Retina (tissue), 1 donor: ENCODE results near the gene CREB3L2.
"Not testable (repeated sequence)": the region's sequence is repeated elsewhere in the genome, so short reads cannot be mapped to it uniquely, and the experiment has no call there.

Experiments
- DNase-seq: peaks from one replicate; pipeline ENCODE4 v3.0.0-alpha.2; 2016

CREB3L2 gene

DNA sequence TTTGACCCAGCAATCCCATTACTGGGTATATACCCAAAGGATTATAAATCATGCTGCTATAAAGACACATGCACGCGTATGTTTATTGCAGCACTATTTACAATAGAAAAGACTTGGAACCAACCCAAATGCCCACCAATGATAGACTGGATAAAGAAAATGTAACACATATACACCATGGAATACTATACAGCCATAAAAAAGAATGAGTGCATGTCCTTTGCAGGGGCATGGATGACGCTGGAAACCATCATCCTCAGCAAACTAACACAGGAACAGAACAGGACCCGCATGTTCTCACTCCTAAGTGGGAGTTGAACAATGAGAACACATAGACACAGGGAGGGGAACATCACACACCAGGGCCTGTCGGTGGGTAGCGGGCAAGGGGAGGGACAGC lies 75.7 kb downstream of the CREB3L2 start:
- DNase-seq: not testable (repeated sequence)

DNA sequence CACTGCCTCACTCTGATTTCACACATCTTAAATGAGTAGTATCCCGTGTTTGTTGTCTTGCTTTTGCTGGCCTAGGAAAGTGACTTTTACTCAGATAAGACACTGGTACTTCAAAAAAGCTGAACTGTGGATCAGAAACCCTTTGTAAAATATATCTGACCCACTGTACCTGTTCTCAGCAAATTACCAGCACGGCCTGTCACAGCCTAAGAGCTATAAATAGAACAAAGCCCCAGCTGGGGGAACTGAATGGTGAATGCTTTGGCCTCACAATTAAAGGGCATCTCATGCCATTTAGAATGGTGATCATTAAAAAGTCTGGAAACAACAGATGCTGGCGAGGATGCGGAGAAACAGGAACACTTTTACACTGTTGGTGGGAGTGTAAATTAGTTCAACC lies 76.1 kb downstream of the CREB3L2 start:
- no peak for DNase-seq

DNA sequence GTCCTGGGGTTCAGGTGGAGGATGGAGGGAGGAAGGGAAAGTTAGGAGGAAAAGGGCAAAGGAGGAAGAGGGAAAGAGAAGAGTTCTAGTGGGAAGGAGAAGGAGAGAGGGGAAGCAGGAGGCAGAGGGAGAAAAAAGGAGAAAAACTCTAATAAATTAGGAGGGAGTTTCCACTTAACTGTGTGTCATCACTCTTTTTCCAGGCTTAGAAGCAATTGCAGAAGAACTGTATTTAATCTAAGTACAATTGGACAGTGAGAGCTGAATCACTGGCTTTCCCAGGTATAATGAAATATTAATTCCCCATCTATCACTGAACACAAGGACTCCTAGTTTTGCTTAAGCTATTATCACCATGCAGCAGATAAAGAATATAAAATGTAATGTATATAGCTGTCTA lies 76.8 kb downstream of the CREB3L2 start:
- DNase-seq: no peak

DNA sequence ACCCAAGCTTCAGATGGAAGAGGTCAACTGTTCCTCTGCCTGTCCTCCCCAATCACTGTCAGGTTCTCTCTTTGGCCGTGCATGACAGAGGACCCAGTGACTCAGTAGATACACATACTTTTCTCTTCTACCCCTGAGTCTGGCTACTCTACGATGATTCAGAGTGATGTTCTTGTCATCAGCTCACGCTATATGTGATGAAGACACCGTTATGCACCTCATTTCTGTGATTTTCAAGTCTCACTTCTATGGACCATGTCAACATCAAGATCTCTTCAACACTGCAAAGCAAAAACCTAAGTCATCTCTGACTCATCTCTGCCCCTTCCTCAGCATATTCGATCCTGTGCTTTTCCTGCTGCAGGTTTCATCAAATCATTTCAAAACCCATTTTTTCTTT lies 78.5 kb downstream of the CREB3L2 start:
- no peak for DNase-seq

DNA sequence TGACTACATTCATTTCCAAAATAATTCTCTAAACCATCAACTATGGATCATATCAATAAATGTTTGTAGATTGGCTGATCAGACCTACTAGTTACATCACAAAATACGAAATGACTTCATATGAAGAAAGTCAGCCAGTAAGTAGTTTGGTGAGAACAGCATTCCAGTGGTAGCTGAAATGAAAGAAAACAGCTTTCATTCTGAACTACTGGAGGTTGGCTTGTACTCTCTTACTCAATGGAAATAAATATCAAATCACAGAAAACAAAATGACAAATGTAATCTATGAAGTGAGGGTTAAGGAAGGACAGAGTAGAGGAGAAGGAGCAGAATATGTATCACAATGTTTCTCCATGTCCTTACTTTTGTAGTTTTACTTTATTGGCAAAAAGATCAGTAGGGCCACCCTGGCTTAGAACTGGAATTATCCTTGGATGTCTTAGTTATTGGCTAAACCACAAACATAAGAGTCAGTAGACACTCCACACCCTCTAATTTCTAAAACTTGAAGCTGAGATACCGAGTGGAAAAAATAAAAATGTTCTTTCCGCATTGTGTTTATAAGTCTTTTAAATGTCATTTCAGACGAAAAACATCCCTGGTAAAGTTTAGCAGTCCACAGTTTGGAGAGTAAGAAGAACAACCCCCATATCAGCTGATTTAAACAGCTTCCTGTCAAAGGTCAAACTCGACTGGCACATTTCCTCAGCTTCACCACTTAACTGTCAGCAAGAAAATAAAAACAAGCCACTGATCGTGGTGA lies 81.1 kb downstream of the CREB3L2 start:
- no peak for DNase-seq

DNA sequence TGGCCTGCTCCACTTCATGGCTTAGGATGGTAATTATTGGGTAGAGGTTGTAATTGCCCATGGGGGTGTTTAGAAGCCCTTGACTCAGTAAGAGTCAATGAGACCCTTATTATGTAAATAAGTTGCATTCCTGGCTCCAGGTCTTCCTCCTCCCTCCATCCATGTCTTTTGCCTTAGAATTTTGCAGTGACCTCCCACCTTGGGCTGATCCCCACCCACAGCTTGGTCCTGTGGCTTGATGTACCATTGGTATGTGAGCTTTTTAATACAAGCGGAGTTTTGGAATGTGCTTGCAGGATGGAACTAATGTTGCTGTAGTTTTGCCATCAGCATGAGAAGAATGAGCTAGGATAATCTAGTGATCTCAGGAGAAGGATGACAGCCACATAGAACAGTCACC lies 81.9 kb downstream of the CREB3L2 start:
- no peak for DNase-seq

DNA sequence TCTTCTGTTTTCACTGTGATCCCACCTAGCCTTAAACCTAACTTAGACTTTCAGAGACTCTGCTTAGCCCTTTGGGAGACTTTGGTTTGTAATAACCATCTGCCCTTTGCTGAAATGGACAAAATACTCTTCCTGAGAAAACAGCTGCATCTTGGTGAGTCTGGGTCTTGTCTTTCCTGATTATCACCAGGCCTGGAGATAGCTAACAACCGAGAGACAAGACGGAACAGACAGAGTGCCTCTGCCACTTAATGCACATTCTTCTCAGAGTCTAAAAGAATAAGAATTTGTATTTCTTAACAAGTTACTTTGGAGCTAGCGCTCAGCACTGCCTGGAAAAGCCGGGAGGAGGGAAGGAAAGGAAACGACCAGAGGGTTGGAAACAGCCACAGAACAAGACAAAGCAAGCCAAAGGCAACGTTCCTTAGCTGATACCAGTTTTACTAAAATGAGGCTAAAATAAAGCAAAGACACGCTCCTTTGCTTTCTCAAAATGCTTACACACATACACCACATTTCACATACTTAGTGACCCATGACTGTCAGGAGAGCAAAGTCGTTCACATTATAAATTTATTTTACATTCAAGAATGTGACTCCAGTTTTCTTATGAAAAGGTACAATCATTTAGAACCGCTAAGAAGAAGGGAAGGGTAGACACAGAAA lies 84.8 kb downstream of the CREB3L2 start:
- DNase-seq: no peak

DNA sequence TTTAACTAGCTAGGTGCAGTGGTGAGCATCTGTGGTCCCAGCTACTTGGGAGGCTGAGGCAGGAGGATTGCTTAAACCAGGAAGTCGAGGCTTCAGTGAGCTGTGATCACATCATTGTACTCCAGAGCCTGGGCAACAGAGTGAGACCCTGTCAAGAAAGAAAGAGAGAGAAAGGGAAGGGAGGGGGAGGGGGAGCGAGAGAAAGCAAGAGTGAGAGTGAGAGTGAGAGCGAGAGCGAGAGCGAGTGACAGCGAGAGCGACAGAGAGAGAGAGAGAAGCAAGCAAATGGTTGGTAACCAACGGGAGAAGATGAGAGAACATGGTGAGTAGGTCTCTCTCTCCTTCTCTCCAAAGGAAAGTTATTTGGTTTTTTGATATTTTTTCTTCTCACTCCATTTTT lies 85.3 kb downstream of the CREB3L2 start:
- DNase-seq: no peak

DNA sequence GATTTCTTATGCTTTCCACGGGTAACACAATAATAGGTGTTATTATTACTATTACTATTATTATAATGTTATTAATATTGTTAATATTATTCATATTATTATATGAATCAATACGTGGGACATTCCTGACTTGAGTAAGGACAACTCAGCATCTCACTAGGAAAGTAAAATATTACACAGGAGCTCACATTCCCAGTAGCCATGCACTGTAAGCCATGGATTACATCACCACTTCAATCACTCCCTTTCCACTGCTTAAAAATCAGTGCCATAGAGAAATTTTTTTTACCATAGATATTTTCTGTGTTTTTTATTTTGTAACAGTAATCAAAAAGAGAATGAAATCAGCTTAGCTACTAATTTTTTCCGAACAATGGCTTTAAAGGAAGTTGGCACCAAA lies 86.6 kb downstream of the CREB3L2 start:
- no peak for DNase-seq

DNA sequence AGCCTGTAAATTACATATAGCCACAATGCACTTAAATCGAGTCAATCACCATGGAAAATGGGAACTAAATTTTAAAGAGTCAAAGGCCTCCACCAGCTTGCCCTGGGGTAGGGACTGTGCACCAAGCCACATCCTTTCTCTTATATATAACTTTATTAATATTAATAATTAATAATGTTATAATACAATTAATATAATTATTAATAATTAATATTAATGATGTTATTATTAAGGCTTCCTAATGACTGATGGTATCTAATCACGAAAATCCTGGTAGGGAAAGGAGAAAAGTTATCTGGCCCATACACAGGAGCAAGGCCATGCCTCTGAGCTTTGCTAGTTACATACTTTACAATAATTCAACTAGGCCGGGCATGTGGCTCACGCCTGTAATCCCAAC lies 87.9 kb downstream of the CREB3L2 start:
- DNase-seq: no peak

DNA sequence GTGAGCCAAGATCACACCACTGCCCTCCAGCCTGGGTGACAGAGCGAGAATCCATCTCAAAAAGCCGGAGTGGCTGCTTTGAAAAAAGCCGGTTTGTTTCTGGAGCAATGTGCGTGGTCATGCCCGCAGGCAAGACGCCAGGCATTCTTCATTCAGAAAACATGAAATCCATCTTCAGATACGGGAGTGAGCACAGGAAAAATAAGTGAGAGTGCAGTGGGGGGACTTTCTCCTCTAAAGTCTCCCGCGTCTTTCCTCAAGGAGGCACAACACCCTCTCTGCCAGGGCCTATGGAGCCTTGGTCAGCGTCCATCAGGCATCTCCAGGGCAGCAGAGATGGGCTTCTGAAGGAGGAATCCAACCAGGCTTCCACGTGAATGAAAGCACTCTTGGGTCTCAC lies 92.8 kb downstream of the CREB3L2 start:
- DNase-seq: no peak

DNA sequence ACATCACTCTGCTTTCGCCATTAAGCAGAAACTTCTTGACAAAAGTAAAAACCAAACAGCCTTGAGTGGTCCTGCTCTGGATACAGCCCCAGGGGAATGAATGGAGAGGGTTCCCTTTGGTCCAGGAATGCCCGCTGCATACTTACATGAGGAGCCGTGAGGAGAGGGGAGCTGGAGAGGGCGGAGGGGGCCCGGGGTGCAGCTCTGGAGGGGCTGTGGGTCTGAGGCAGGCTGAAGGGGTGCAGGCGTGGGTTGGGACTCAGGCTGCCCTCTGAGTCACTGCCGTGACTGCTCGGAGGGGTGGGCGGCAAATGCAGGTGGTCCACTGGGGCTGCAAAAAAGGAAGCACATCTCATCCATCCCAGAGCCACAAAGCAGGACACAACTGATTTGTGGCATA lies 93.8 kb downstream of the CREB3L2 start:
- DNase-seq: no peak

DNA sequence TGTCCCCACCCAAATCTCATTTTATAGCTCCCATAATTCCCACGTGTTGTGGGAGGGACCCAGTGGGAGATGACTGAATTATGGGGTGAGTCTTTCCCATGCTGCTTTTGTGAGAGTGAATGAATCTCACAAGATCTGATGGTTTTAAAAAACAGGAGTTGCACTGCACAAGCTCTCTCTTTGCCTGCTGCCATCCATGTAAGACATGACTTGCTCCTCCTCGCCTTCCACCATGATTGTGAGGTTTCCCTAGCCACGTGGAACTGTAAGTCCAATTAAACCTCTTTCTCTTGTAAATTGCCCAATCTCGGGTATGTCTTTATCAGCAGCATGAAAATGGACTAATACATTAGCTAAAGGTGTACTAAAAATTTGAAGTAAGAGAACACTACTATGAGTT lies 95.2 kb downstream of the CREB3L2 start:
- not testable (repeated sequence) for DNase-seq

DNA sequence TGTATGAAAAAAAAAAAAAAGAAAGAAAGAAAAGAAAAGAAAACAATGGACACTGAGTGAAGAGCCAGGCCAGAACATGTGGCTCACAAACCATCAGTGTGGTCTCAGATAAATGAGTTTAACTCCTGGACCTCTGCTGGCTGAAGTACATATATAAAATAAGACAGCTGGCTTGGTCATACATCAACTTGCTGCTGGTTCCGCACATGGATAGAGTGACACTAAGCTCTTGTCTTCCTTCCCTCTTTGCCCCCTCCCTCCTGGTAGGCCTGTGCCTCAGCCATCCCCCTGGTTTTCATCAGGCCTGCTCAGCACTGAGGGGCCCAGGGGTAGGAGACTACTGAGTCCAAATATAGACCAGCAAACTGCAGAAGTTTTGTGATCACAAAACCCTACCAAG lies 97.1 kb downstream of the CREB3L2 start:
- no peak for DNase-seq

DNA sequence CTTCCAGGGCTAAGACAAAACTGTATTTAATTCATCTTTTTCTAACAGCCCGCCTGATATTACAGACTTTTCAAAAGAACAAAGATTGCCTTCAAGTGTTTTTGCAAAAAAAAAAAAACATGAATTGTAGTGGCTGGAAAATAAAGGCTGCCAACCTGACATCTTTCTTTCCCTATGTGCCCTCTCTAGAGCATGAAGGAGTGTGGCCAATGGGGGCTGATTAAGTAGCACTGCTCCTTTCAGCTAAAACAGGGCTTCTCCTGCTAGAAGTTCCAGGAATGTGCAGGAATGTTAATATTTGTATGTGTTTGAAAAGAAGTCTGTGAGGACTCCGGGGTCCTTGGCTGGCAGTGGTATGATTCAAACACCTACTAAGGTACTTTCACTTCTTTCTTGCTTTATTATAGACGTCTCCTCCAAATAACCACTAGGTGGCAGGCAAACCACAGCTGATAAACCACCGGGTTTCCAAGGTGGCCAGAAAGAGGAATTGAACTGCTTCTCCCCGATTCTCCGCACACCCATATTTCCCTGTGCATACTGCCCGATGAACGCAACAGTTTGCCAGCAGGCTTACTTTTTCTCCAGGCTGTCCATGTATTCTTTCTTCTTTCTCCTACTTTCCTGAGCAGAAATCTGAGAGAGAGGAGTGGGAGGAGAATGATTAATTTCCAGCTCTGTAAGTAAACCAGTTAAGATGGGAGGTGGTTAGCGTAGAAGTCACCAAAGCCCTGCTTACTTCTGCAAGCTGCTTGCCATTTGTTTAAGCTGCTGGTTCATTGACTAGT lies 98.3 kb downstream of the CREB3L2 start:
- DNase-seq: peak; percentile 75

DNA sequence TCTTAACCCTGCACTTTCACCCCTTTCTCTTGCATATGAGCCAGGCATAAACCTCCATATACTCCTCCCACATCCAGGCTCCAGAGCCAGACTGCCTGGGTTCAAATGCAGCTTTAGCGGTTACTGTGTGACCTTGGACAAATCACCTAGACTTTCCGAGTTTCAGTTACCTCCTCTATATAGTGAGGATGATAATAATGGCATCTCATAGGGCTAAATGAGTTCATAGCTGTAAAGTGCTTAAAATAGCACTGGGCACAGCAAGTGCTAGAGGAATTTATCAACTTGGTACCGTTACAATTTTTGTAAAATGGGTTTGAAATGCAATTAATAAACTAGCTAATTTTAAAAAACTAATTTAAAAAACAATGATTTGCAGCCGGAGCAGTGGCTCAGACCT lies 101.7 kb downstream of the CREB3L2 start:
- no peak for DNase-seq

DNA sequence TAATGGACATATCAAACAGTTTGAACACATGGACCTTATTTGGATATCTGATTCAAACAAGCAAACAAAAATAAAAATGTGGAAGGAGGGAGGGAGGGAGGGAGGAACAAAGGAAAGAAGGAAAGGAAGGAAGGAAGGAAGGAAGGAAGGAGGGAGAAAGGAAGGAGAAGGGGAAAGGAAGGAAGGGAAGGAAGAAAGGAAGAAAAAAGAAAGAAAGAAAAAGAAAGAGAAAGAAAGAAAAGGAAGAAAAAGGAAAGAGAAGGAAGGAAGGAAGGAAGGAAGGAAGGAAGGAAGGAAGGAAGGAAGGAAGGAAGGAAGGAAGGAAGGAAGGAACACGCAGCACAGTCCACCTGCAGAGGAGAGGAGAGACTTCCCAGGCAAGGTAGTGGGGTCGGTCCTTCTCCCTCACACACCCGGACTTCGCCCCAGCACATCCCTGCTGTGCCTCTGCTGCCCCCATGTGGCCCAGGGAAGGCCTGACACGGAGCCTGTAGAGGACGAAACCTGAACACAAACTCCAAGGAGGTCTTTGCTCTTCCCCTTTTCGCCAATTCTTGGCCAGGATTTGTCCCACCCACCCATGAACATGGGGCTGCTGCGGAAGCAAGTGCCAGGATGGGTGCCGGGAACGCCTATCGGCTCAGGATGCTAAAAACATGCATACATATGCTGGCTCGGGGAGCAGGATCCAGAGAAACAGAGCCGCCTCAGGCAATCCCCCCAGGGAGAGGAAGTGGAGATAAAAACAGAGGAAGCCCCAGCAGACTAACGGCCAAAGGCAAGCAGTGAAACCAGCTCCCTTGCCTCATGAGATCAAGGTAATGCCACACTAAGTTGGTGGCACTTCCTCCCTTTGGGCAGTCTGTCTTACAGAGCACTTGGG lies 102.8 kb downstream of the CREB3L2 start:
- DNase-seq: peak; percentile 77

DNA sequence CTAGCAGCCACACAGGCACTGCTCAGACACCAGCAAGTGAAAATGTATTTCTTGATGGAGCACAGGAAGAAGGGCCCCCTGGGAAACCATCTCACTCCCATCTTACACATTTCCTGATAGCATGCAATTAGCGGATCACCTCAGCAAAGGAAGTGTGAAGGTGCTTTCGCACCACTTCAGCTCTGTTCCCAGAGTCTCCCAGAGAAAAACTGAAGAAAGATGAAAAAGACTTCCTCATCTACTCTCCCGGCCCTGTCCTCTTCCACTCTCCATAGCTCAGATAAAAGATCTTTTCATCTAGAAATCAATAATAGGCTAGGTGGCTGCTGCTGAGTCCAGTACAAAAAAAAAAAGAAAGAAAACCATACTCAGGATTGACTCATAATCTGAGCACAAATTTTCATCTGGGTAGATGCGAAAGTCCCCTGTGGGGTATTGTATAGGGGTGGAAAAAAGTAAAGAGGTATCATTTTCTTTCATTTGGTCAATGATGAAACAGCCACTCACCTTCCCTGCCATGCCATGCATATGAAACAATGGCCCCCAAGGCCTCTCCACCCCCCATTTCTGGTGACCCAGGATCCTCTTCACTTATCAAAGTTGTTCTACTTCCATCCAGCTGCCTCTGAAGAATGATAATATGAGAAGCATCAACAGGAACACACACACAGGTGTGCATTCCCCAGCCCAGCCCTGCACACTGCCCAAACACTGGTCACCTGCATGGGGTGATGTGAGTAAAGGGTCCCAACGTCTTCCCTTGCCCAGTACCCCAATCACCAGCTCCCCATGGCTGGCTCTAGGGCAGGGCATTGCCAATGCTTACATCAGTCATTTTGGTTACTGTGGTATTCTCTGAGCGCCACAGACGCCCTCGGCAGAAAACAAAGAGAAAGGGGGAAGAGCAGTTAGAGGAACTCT lies 106.3 kb downstream of the CREB3L2 start:
- DNase-seq: peak; percentile 49

DNA sequence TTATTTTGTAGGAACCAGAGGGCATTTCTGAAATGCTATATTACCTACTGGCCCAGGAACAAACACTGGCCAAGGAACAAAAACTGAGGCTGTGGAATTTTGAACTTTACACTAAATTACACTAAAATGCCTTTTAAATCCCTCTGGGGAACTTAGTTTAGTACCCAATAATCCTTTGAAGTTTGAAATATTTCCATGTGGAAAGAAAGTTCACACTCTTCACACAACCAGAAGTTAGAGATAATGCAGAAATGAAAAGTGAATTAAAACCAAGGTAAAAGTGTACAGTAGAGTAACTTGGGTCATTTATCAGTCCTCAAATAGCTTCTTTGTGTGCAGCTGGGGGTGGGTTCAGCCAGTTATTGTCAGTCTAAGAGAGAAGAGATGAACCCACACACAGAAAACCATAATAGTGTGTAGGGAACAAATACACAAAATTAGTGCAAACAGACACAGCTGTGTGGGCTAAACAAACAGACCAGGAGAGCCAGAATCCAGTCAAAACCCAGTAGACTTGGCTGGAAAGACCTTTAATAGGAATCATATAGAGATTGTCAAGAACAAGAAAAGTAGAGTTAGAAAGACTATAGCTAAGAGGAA lies 108.6 kb downstream of the CREB3L2 start:
- no peak for DNase-seq

DNA sequence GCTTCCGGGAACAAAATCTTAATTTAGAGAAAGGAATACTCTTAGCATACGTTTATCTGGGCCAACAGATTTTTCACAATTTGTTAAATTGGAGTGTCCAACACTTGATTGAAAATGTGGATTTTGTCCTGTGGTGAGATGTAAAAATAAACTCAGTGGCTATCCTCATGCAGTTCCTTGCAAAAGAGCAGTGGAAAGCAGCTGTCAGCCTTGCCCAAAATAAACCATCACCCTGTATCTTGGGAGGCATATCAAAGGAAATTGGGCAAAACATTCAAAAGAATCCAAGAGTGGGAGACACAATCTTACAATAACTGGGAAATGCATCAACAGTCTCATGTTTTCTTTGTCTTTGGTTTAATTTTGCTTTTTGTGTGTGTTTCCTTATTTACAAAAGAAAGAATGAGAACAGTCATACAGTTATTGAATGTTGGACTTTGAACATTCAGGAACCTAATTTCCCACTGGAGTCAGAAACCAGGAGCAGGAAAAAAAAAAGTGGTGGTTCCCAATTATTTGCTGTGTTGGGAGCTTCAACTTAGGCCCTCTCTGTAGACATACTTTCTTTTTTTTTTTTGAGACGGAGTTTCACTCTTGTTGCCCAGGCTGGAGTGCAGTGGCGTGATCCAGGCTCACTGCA lies 110.8 kb downstream of the CREB3L2 start:
- no peak for DNase-seq

DNA sequence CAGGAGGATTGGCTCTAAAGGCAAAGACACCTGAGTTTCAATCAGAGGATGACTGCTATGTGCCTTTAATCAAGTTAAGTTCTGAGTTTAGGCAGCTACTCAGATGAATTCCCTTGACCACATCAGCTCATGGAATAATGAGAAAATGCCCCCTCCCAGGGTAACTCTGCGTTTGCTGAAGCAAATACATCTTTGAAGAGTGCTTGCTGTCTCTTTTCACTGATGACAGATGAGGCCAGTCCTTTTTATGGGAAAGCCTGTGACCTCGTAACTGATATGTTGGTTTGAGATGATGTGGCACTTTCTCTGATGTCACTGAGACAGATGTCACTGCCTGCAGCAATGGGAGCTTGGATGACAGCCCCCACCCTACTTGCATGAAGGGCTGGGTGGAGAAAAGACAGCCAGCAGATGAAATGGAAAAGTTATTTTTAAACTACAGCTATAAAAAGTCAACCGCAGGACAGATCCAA lies 111.4 kb downstream of the CREB3L2 start:
- no peak for DNase-seq
